Astrocyte (in vitro differentiated cells and primary cell): ENCODE data around the gene S100PBP.

Experiments used
- CTCF ChIP-seq: IDR thresholded peaks from 2 replicates; pipeline ENCODE4 v1.5.1; 2011; ENCODE audit warnings: low read depth, mild to moderate bottlenecking, inconsistent platforms, low read length, moderate library complexity; ENCODE audit not compliant: insufficient read depth
- EZH2 ChIP-seq: IDR thresholded peaks from 2 replicates; pipeline ENCODE4 v1.6.1; 2012; ENCODE audit warnings: mild to moderate bottlenecking, low read length, inconsistent platforms; ENCODE audit not compliant: insufficient read depth

GRCh38 chr1:32773018-32773763 is 44.3 kb upstream of the S100PBP start:
- TF ChIP-seq CTCF, result peak; percentile 94
- TF ChIP-seq EZH2, result no peak
